Endothelial cell (in vitro differentiated cells): ENCODE data around the gene BPIFB1. TPM values are rescaled to one million over a fixed set of nuclear protein-coding genes. Genes with fewer than 3 reads are reported as not detected.

ENCODE experiments used
- DNase-seq: peaks from one replicate; pipeline ENCODE4 v3.0.0; 2021; ENCODE audit warnings: low spot score
- H3K27ac Mint-ChIP-seq: one replicate; pipeline ENCODE4 v1.8.0; 2021; ENCODE audit warnings: mixed read lengths, inconsistent platforms; ENCODE audit not compliant: unreplicated experiment
- H3K27me3 Mint-ChIP-seq: one replicate; pipeline ENCODE4 v1.8.0; 2021; ENCODE audit warnings: mild to moderate bottlenecking, moderate library complexity, mixed read lengths, inconsistent platforms; ENCODE audit not compliant: unreplicated experiment
- H3K36me3 Mint-ChIP-seq: one replicate; pipeline ENCODE4 v1.8.0; 2021; ENCODE audit warnings: mild to moderate bottlenecking, low read depth, mixed read lengths, inconsistent platforms; ENCODE audit not compliant: unreplicated experiment
- H3K4me1 Mint-ChIP-seq: one replicate; pipeline ENCODE4 v1.8.0; 2021; ENCODE audit warnings: mild to moderate bottlenecking, mixed read lengths, inconsistent platforms; ENCODE audit not compliant: unreplicated experiment
- H3K4me3 Mint-ChIP-seq: one replicate; pipeline ENCODE4 v1.8.0; 2021; ENCODE audit warnings: mild to moderate bottlenecking, mixed read lengths, inconsistent platforms; ENCODE audit not compliant: unreplicated experiment
- H3K9me3 Mint-ChIP-seq: one replicate; pipeline ENCODE4 v1.8.0; 2021; ENCODE audit warnings: mixed read lengths, inconsistent platforms; ENCODE audit not compliant: unreplicated experiment
- total RNA-seq: library from RNA; stranded (reverse); fragmentation: NEBNext Ultra II Directional; extraction: Animal tissue kit (Norgen Biotek cat#: 25700); gene quantifications from one replicate; pipeline ENCODE4 v1.2.1, GENCODE V29; 2021; ENCODE audit not compliant: unreplicated experiment
- TF ChIP-seq, protein P1 (sequence below): fragments of 200-600 bp; sonication (generic); IDR thresholded peaks from one replicate; pipeline ENCODE4 v1.5.0; 2021; ENCODE audit warnings: antibody characterized with exemption; ENCODE audit not compliant: unreplicated experiment

Gene BPIFB1
- total RNA-seq, 1 donor from 2014 or later: not detected

DNA sequence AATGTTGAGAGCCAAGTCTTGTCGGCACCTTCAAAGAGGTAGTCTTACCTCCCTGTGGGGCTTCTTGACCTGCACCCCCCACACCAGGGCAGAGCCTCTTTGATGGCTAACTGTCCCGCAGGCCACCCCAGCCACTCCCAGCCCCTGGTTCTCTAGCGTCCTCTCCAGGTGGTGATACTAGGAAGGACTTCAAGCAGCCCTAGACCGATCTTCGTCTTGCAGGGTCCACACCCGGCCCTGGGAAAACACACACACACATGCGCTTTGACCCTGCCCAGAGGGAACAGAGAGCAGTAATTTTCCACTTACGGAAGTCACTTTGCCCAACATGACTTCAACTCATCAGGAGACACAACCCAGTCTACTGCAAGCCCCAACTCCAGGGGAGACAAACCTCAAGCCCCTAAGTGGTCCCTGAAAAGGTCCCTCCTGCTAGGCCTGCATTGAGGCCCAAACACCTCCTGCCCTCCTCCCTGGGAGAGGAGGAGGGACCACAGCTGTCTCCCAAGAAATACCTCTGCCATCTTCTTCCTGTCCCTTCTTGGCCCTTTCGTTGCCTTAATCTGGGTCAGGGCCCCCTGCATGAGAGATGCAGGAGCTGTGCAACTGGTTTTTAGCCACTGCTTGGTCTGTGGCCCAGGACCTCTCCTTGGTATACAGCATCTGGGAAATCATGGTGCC, 2.9 kb upstream of the BPIFB1 start:
- Mint-ChIP-seq H3K27ac (no peak overlapping the region), H3K27me3 (peaks cover 17% of the 10 kb centered on the region), H3K4me3 (no peak overlapping the region), H3K36me3 (no peaks in the 10 kb centered on the region), H3K9me3 (no peaks in the 10 kb centered on the region), H3K4me1 (no peaks in the 10 kb centered on the region)
- DNase-seq: no peak
- TF ChIP-seq, protein P1, sequence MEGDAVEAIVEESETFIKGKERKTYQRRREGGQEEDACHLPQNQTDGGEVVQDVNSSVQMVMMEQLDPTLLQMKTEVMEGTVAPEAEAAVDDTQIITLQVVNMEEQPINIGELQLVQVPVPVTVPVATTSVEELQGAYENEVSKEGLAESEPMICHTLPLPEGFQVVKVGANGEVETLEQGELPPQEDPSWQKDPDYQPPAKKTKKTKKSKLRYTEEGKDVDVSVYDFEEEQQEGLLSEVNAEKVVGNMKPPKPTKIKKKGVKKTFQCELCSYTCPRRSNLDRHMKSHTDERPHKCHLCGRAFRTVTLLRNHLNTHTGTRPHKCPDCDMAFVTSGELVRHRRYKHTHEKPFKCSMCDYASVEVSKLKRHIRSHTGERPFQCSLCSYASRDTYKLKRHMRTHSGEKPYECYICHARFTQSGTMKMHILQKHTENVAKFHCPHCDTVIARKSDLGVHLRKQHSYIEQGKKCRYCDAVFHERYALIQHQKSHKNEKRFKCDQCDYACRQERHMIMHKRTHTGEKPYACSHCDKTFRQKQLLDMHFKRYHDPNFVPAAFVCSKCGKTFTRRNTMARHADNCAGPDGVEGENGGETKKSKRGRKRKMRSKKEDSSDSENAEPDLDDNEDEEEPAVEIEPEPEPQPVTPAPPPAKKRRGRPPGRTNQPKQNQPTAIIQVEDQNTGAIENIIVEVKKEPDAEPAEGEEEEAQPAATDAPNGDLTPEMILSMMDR: no peak

DNA sequence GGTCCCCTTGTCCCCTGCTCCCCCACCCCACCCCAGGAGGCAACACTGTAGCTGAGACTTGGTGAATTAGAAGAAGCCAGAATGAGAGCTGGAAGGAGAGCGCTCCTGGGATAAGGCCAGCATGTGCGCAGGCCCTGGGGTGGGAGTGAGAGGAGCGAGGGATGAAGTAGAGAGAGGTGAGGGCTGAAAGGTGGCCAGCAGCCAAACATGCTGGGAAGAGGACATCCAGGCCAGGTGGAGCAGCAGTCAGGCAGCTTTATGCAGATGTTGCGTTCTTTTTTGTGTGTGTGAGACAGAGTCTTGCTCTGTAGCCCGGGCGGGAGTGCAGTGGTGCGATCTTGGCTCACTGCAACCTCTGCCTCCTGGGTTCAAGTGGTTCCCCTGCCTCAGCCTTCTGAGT, 2.2 kb upstream of the BPIFB1 start:
- Mint-ChIP-seq H3K27ac (no peak overlapping the region), H3K27me3 (peaks cover 17% of the 10 kb centered on the region), H3K36me3 (no peaks in the 10 kb centered on the region), H3K4me1 (no peaks in the 10 kb centered on the region), H3K9me3 (no peaks in the 10 kb centered on the region), H3K4me3 (no peak overlapping the region)
- TF ChIP-seq, protein P1: no peak
- no peak for DNase-seq

DNA sequence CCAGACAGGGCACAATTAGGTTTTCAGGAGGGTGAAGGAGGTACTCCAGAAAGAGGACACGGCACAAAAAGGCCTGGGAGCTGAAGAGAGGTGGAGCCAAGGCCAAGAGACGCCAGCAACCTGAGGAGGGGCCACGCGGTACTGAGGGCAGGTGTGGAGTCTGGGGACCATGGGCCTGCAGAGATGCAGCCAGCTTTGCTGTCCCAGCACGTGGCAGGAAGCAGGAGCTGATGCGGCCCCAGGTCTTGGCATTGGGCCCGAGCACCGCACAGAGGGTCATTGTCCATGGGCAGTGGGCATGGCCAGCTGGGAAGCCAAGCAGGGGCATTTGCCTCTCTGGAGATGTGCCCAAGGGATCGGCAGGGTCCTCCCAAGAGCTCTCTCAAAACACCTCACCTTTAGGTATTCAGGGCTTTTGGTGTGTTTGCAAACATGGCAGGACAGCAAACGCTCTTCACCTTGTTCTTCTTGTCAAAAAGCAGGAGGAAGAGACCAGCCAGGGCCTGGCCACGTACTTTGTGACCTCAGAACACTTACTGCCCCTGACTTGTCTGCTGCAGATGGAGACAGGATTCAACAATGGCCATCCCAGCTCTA, 1.4 kb upstream of the BPIFB1 start:
- no peaks in the 10 kb centered on the region for H3K9me3 Mint-ChIP-seq
- no peaks in the 10 kb centered on the region for H3K36me3 Mint-ChIP-seq
- TF ChIP-seq, protein P1: no peak
- no peak for DNase-seq
- no peaks in the 10 kb centered on the region for H3K4me1 Mint-ChIP-seq
- no peak overlapping the region for H3K27ac Mint-ChIP-seq
- no peak overlapping the region for H3K4me3 Mint-ChIP-seq
- H3K27me3 Mint-ChIP-seq: peaks cover 20% of the 10 kb centered on the region

DNA sequence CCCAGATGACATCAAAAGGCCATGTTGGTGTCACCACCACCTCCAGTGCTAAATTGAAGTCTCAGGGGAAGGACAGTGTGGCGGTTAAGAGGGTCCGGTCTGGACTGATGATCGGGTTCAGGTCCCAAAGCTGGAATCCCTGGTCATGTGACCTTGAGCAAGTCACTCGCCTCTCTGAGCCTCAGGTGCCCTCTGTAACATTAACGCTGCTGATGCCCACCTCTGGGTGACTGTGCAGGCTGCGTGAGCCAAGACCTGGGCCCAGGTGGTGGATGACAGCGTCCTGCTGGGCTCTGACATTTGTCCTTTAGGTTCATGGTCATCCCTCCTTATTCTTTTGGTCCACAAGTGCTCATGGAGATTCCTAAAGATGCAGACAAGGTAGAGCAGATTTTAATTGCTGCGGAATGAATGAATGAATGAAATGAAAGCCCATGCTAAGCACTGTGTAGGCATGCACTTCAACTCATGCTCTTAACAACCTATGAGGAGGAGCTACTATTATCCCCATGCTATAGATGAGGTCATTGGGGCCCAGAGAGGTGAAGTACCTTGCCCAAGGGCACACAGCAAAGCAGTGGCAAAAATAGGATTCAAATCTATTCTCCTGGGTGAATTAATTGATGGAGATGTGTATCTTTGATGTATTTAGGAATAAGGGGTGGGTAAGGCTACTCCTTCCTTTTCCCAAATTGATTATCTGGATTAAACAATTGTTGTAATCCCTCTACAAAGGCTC, 649 bp upstream of the BPIFB1 start:
- no peaks in the 10 kb centered on the region for H3K9me3 Mint-ChIP-seq
- TF ChIP-seq, protein P1: no peak
- peaks cover 20% of the 10 kb centered on the region for H3K27me3 Mint-ChIP-seq
- H3K27ac Mint-ChIP-seq: no peak overlapping the region
- DNase-seq: no peak
- no peaks in the 10 kb centered on the region for H3K4me1 Mint-ChIP-seq
- H3K4me3 Mint-ChIP-seq: no peak overlapping the region
- no peaks in the 10 kb centered on the region for H3K36me3 Mint-ChIP-seq

DNA sequence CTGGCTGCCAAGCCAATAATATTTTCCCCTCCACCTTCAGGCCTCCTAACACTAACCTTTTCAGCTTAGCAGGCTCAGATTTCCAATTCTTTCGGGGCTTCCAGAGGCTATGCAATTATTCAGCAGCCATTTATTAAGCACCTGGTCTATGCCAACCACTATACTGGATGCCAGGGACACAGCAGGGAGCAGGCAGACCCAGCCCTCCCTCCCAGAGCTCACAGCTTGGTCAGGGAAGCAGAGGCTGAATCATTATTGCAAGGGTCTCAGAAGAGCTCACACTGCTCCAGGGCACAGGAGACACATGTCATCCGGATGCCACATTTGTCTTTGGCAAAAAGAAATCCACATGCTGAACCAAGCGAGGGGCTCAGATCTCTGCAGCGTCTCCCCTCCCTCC, 1.3 kb downstream of the BPIFB1 start:
- no peak for DNase-seq
- H3K9me3 Mint-ChIP-seq: no peaks in the 10 kb centered on the region
- no peak overlapping the region for H3K4me3 Mint-ChIP-seq
- no peaks in the 10 kb centered on the region for H3K36me3 Mint-ChIP-seq
- peaks cover 20% of the 10 kb centered on the region for H3K27me3 Mint-ChIP-seq
- no peak overlapping the region for H3K27ac Mint-ChIP-seq
- no peaks in the 10 kb centered on the region for H3K4me1 Mint-ChIP-seq
- TF ChIP-seq, protein P1: no peak
